ENCODE results near the gene TMEM271. TPM values are rescaled to one million over a fixed set of nuclear protein-coding genes. Genes with fewer than 3 reads are reported as not detected.

TMEM271 gene
- polyA plus RNA-seq, 4 donors = 0.05 TPM; not detected in 3

DNA sequence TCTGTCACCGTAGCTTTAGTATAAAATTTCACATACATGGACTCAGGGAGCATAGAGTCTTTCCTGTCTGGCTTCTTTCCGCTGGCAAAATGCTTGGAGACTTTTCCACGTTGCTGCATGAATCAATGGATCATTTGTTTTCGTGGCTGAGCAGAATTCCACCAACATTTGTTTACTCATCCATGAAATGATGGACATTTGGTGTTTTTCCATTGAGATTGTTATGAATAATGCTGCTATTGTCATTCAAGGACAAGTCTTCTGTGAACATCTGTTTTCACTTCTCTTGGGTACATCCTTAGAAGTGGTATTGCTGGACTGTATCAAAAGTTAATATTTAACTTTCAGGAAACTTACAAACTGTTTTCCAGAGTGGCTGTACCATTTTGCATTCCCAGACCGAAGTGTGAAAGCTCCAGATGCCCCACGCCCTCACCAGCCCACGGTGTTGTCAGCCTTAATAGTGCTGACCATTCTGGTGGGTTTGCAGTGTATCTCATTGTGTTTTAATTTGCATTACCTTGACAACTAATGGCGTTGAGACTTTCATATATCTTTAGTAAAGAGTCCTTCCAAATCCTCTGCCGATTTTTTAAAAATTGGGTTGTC, 5.8 kb upstream of the TMEM271 start:
- DNase-seq (ENCODE audit: low read depth in 4 of 4, low spot score in 3 of 4) = no peak

DNA sequence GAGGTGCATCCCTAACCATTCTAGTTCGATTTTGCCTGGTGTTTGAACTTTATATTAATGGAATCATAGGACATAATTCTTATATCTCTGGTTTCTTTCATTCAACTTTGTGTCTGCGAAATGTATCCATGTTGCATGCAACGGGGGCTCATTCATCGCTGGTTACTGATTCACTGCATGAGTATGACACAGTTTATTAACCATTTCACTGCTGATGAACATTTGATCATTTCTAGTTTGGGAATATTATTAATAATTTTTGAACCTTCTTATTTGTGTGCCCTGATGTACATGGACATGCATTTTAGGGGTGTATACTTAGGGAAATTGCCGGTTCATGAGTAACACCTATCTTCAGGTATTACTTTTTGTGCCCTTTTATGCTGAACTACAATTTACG, 5.1 kb upstream of the TMEM271 start:
- DNase-seq (ENCODE audit: low read depth in 4 of 4, low spot score in 3 of 4) = no peak

DNA sequence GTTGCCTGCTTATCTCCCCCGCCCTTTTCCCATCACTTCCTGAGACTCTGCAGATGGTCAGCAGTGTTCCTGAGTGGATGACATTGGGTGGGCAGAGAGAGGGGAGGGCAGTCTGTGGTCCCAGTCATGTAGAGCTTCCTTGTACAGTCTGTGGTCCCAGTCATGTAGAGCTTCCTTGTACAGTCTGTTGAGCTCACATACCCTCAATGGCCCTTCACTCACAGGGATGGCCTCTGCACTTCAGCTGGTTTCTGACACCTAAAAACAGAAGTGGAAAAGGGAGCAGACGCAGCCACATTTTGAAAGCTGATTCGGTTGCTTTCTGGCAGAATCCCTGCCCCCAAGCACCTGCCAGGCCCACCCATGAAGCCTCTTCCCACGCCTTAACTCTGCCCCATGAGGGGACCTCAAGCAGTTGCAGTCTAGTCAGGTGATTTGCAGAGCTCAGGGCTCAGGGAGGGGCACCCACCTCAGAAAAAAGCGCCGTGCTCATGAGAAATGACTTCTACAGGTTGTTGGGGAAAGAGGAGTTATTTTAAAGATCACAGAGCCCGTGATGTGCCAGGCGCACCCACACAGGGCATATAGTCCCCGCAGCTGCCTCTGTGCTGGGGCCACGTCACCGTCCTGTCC, 3.6 kb upstream of the TMEM271 start:
- DNase-seq (ENCODE audit: low read depth in 4 of 4, low spot score in 3 of 4) = no peak

DNA sequence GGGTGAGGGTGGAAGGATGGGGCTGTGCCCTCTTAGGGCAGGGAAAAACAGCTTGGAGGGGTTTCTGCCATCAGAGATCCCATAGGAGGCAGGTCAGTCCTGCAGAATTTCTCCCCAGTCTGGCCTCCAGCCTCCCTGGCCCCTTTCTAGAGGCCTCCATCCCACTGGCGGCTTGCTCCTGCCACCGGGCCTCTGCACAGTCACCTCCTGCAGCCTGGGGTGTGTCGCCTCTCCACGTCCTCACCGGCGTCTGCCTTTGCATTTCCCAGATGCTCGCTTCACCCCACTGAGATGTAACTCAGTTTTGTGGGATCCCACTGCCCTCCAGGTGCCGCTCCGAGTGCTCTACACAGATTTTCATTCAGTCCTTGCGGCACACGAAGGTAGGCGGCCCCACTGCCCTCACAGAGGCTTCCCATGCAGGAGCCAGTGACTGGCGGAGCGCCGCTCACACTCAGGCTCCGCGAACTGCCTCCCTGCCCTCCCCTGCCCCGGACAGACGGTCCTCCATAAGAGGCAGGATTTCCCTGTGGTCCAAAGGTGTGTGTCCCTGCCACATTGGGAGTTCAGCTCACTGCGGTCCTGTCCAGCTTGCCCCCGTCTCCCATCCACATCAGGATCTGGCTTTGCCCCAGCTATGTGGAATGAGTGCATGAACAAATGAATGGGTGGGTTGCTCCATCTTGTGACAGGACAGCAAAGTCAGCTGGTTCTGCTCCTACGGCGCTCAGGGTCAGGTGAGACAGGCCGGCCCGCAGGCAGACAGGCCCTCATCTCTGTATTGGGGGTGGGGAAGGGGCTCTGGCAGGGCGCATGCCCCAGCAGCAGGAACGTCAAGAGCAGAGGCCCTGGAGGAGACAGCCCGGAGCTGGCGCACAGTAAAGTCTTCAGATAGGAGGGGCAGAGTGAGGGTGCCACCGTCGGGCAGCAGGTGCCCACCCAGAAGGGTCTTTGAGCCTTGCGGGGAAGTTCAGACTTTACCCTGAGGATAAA, 2.7 kb upstream of the TMEM271 start:
- no peak for DNase-seq (ENCODE audit: low read depth in 4 of 4, low spot score in 3 of 4)

DNA sequence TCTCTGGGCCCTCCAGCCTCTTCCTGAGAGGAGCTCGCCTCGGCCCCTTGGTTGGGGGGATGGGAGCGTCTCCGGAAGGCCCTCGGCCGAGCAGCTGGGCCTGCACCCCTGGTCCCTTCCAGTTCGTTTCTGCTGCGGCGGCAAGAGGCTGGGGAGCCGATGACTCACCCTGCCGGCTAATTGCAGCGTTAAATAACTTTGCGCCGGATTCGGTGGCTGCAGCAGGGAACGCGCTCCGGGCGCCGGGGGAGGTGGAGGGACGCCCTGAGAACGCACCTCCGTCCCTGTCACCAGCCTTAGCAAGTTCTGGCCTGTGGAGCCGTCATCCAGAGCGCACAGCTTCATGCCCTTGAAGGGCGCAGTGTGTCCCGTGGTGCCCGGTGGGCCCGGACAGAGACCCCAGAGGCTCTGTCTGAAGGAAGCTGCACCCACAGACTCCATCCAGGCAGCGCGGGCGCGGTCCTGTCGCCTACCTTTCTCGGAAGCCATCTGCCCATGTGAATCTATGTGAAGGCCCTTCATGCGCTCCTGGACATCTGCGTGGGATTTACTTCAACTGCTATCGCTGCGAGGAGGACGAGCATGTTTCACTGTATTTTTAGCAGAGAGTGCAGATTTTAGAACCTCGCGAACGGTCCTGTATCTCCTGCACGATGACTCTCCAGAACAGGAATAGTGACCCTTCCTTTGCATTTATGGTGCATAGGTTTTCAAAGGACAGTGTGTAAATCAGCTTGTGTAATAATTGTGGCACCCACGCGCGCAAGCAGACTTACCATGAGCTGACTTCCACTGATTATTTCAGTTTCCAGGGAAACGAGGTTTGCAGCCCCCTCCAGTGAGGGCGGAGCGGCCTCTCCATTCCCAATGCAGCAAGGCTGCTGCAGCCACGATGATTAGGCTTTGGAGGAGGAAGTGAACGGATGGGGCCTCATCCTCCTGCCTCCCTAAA, 1.7 kb upstream of the TMEM271 start:
- no peak for DNase-seq (ENCODE audit: low read depth in 4 of 4, low spot score in 3 of 4)

DNA sequence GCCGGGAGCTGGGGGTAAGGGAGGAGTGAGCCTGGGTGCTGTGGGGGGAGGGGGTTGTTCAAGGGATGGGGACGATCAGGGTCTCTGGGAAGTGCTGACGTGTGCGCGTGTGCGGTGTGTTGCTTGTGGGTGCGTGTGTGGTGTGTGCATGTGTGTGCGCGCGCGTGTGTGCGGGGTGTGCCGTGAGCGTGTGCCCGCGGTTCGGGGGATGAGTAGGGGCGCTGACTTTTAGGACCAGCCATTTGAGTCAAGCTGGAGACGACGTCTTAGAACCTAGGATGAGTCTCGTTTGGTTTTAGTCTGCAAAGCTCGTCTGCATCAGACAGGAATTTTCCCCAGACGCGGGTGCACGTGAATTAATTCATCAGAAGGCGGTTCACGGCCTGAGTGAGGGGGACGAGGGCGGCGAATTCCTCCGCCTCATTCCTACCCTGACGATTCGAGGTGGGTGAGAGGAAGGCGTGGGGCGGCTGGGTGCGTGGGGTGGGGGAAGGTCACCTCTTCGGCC, 950 bp upstream of the TMEM271 start:
- DNase-seq (ENCODE audit: low read depth in 4 of 4, low spot score in 3 of 4) = no peak

DNA sequence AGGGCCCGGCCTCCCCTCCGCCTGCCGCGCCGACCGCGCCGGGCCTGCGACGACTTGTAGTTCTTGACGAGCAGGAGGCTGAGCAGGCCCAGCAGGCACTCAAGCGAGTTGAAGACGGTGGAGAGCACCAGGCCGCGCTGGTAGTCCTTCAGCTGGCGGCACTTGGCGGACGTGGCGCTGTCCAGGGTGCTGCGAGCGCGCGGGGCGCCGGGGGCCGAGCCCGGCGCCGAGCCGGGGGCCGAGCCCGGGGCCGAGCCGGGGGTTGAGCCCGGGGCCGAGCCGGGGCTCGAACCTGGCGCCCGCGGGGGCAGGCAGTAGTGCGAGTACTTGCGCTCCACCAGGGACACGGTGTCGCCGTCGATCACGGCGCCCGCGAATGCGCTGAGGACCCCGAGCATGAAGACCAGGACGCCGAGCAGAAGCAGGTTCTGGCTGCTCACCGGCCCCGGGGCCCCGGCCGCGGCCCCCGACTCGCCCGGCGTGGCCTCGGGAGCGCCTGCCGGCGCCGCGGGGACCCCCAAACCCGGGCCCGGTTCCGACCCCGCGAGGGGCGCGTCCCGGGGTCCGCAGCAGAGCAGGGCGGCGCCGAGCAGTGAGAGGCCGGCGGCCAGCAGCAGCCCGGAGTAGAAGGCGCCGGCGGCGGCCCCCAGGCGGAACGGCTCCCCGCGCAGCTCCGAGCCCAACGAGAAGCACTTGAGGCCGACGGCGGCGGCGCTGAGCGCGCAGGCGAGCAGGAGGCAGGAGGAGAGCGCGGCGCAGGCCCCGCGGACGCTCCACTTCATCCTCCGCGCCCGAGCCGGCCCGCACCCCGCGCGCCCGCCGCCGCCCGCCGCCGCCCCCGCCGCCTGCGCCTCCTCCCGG, 584 bp downstream of the TMEM271 start:
- peak; percentile 43 to 54 (median 50) for DNase-seq (ENCODE audit: low read depth in 4 of 4, low spot score in 3 of 4)

DNA sequence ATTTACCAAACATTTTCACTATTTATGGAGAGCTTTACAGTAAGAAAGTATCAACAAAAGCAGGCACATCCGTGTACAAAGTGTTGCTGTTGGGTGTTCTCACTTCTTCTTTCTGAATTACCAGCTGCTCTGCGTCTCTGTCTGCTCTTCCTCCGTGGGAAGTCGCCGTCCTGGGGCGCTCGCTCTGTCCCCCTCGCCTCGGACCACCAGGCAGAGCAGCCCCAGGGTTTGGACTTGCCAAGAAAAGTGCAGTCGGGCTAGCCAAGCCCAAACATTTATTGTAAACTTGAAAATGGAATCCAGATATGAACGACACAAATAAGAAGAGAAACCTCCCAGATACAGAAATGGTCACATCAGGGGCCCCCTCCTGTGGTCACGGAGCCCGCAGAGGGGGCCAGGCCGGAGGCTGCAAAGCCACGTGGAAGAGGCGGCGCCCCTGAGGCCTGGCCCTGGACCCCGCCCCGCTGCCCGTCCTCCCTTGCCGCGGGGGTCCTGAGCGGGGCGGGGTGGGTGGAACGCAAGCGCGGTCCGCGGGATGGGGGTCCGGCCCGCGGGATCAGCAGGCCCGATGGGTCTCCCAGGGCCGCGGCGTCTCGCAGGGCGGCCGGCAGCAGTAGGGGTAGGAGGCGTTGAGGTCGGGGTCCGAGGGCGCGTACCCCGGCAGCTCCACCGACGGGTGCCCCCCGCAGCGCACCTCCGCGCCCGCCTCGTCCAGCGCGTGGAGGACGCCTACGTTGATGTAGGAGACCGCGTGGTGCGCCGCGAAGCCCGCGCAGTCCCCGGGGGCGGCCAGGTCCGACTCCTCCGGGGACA, 1.5 kb downstream of the TMEM271 start:
- no peak for DNase-seq (ENCODE audit: low read depth in 4 of 4, low spot score in 3 of 4)

DNA sequence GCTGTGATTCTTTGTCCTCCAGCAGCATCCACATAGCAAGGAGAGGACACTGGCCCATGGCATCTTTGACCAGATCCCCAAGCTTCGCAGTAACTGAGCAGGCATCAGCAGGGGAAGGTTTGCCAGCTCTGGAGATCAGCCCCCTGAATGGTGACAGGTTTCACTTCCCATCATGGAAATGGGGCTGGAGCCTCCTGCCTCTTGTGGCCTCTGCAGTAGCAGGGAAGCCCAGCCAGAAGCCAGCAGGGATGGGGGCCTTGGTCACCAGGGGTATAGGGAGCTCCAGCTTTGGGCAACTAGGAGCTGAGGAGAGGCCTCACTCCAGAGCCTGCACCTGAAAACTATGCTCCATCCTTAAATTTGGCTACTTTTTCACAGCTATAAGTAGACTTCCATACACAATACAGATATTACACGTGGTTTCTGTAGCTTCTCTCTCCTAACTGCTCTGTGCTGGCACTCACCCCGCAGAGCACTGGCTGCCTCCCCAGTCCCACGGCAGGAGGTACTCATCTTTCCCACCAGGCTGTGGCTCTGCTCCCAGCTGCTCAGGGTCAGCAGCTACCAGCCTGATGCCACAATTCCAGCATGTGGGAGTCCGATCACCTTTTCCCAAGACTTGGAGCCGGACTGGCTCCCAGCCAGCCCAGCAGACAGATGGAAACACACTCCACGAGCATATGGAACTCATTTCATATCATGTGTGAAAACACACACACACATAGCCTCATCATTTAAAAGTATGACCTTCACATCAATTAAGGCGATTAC, 2.8 kb downstream of the TMEM271 start:
- DNase-seq (ENCODE audit: low read depth in 4 of 4, low spot score in 3 of 4) = no peak

DNA sequence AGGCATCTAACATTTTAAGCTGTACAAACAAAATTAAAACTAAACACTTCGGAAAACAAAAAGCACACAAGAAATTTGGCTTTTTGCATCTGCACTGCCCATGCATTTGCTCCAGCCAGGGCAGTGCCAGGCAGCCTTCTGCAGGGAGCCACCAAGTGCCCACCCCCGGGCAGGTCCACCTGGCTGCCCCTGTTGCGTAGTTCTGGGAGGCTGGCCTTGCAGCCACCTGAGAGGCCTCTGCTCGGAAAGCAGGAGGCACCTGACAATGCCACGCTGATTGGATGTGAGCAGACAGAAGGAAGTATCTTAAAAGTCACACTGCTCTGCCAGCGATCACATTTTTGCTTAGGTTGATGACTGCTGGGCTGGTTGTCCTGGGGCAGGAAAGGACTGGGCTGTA, 3.5 kb downstream of the TMEM271 start:
- no peak for DNase-seq (ENCODE audit: low read depth in 4 of 4, low spot score in 3 of 4)

DNA sequence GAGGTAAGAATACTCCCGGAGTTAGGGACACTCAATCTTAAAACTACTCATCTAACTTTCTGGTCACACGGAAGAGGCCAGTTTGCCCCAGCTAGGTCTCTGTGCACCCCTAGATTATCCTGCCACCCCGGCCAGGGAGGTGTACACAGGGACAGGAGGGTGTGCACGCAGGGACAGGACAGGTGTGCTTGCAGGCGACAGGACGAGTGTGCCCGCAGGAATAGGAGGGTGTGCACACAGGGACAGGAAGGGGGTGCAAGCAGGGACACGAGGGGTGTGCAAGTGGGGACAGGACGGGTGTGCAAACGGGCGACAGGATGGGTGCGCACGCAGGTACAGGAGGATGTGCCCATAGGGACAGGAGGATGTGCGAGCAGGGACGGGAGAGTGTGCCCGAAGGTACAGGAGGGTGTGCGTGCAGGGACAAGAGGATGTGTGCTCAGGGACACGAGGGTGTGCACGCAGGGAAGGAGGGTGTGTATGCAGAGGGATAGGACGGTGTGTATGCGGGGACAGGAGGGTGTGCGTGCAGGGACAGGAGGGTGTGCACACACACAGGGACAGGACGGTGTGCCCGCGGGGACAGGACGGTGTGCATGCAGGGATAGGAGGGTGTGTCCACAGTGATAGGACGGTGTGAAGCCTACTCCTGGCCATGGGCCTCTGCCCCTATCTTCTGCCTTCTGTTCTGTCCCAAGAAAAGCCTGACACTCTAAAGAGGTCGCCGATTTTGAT, 4.1 kb downstream of the TMEM271 start:
- DNase-seq (ENCODE audit: low read depth in 4 of 4, low spot score in 3 of 4) = no peak

DNA sequence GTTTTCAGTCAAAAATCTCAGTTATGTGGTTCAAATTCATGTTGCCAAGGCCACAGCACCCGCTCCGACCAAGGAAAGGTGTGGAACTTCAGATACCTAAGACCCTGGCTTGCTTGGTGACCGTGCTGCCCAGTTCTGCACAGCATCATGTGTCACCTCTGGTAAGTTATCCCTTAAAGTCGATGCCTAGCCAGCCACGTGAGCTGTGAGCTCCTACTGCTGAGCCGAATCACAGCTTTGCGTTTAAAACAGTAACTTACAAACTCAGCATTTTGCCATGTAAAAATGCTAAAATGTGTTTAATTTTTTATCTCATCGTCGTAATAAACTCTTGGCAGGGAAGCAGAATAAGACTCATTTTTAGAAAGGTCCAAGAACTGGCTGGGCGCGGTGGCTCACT, 5.3 kb downstream of the TMEM271 start:
- no peak for DNase-seq (ENCODE audit: low read depth in 4 of 4, low spot score in 3 of 4)

DNA sequence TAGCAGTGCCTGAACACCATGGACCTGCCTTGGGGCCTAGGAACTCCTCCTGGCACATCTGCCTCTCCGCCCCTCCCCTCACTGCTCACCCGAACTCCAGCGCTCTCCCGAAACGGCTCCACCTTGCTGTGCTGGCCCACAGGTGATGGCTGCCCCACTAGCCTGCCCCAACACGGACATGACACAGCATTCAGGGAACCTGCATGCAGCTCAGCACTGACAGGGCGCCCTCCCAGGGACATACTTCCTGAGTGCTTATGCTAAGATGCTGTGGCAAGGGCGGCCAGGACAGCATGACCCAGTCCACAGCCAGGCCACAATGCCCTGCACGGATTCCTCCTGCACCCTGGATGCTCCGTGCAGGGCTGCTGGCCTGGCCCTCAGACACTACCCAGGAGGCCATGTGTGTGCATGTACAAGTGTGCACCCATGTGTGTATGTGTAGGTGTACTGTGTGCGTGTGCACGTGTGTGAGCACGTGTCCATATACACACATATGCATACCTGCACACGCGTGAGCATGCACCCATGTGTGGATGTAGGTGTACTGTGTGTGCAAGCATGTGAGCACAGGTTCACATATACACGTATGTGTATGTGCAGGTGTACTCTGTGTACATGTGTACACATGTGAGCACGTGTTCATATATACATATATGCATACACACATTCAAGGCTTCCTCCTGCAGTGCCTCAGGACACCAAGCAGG, 6.0 kb downstream of the TMEM271 start:
- DNase-seq (ENCODE audit: low read depth in 4 of 4, low spot score in 3 of 4) = no peak

DNA sequence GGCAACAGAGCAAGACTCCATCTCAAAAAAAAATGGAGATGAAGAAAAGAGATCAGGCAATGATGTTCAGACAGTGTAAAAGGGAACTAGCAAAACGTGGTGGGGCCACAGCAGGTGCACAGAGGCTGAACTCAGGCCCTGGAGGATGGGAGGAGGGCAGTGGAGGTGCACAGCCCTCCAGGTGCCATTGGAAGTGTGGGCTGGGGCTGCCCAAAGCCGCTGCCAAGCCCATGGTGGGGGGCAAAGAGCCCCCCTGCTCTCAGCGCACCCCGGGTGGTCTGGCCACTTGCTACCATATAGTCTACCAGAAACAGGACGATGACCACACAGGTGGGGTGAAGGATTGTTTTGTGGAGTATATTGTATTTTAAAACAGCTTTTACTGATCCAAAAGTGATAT, 7.1 kb downstream of the TMEM271 start:
- no peak for DNase-seq (ENCODE audit: low read depth in 4 of 4, low spot score in 3 of 4)

DNA sequence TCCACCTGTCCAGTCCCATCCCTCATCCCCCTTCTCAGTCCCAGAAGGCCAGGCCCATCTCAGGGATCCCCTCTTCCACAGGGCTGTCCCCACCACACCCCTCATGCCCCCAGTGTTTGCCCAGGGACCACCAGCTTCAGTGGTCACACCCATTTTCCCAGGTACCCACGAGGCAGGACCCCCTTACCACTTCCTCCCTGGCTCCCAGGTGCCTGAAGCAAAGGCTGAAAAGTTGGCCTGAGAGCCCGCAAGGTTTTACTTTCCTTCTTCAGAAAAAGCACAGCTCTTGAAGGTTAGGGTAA, 7.8 kb downstream of the TMEM271 start:
- no peak for DNase-seq (ENCODE audit: low read depth in 4 of 4, low spot score in 3 of 4)

Measured in right renal pelvis (tissue), 4 donors.